SK-N-SH (cell line): ENCODE data around the gene ASCC1. TPM values are rescaled to one million over a fixed set of nuclear protein-coding genes. Genes with fewer than 3 reads are reported as not detected.

Source experiments
- CTCF ChIA-PET: fragments of 300-600, 350-600 bp; formaldehyde crosslinking; extraction: SDS; loops from one replicate; lab custom pipeline; 2021; lab: Yijun Ruan, JAX
- POLR2A ChIA-PET: fragments of 350-600 bp; sonication (Branson Sonifier 250); formaldehyde crosslinking; extraction: SDS; loops from one replicate; lab custom pipeline; 2020; ENCODE audit warnings: antibody characterized with exemption, inconsistent platforms; lab: Yijun Ruan, JAX
- DNase-seq: peaks from one replicate; pipeline ENCODE4 v3.0.0; 2012
- H2AFZ ChIP-seq: fragments of 200-600 bp; sonication (generic); 2 replicates; pipeline ENCODE4 v1.8.1; 2016; ENCODE audit warnings: antibody characterized with exemption, mild to moderate bottlenecking, low read depth
- H3F3A ChIP-seq: fragments of 200-600 bp; sonication (generic); replicated peaks from 2 replicates; pipeline ENCODE3; 2016; ENCODE audit warnings: antibody characterized with exemption, mild to moderate bottlenecking; ENCODE audit not compliant: insufficient read depth
- H3K27ac ChIP-seq, 2 experiments: fragments of 200-500 bp in 1 of 2; fragments of 200-600 bp in 1 of 2; sonication (Bioruptor generic) in 1 of 2; sonication (generic), shearing (Covaris generic) in 1 of 2; 2 replicates each; pipeline versions ENCODE4 v1.5.1 to v1.6.1; 2014 to 2016; ENCODE audit warnings: low read depth in 2 of 2, inconsistent platforms in 1 of 2, low read length in 1 of 2, mild to moderate bottlenecking in 1 of 2, mixed read lengths in 1 of 2
- H3K27me3 ChIP-seq: fragments of 200-600 bp; sonication (generic), shearing (Covaris generic); 2 replicates; pipeline ENCODE4 v1.6.1; 2016; ENCODE audit warnings: mixed run types; ENCODE audit not compliant: insufficient read depth
- H3K36me3 ChIP-seq, 2 experiments: fragments of 200-500 bp in 1 of 2; fragments of 200-600 bp in 1 of 2; sonication (Bioruptor generic) in 1 of 2; sonication (generic) in 1 of 2; replicated peaks in 1 of 2; 2 replicates each; pipeline versions ENCODE3 to v1.5.1; 2014 to 2016; ENCODE audit warnings: low read length in 1 of 2, mild to moderate bottlenecking in 1 of 2; ENCODE audit not compliant: insufficient read depth in 2 of 2, control insufficient read depth in 1 of 2
- H3K4me1 ChIP-seq, 2 experiments: fragments of 200-500 bp in 1 of 2; fragments of 200-600 bp in 1 of 2; sonication (Bioruptor generic) in 1 of 2; sonication (generic), shearing (Covaris generic) in 1 of 2; 2 replicates each; pipeline versions ENCODE4 v1.5.1 to v1.6.1; 2014 to 2016; ENCODE audit warnings: low read depth in 1 of 2, low read length in 1 of 2, mixed run types in 1 of 2; ENCODE audit not compliant: insufficient read depth in 2 of 2, control insufficient read depth in 1 of 2
- H3K4me2 ChIP-seq: fragments of 200-600 bp; sonication (generic), shearing (Covaris generic); 2 replicates; pipeline ENCODE4 v1.6.1; 2017; ENCODE audit warnings: mixed run types
- H3K4me3 ChIP-seq, 2 experiments: fragments of 200-500 bp in 1 of 2; fragments of 200-600 bp in 1 of 2; sonication (Bioruptor generic) in 1 of 2; sonication (generic), shearing (Covaris generic) in 1 of 2; 2 replicates each; pipeline versions ENCODE4 v1.5.1 to v1.8.1; 2014 to 2016; ENCODE audit warnings: low read depth in 2 of 2, inconsistent platforms in 1 of 2, low read length in 1 of 2, mild to moderate bottlenecking in 1 of 2, mixed read lengths in 1 of 2, moderate library complexity in 1 of 2
- H3K79me2 ChIP-seq: fragments of 200-600 bp; sonication (generic); 2 replicates; pipeline ENCODE4 v1.8.1; 2017; ENCODE audit warnings: mild to moderate bottlenecking; ENCODE audit not compliant: insufficient read depth
- H3K9ac ChIP-seq: fragments of 200-600 bp; sonication (generic); 2 replicates; pipeline ENCODE4 v1.6.1; 2017; ENCODE audit warnings: mixed run types
- H3K9me2 ChIP-seq: fragments of 200-600 bp; sonication (generic); 2 replicates; pipeline ENCODE4 v1.6.1; 2017; ENCODE audit warnings: mixed run types
- H3K9me3 ChIP-seq: fragments of 200-600 bp; sonication (generic); 2 replicates; pipeline ENCODE4 v1.6.1; 2017; ENCODE audit warnings: mixed run types, mild to moderate bottlenecking, moderate library complexity
- H4K20me1 ChIP-seq: fragments of 200-600 bp; sonication (generic); 2 replicates; pipeline ENCODE4 v1.6.1; 2017; ENCODE audit warnings: mild to moderate bottlenecking, mixed run types; ENCODE audit not compliant: insufficient read depth
- CHD2 ChIP-seq: fragments of 150-350 bp; IDR thresholded peaks from 2 replicates; pipeline ENCODE4 v1.6.1; 2018; ENCODE audit warnings: low read length; ENCODE audit not compliant: partially characterized antibody
- EZH2phosphoT487 ChIP-seq: fragments of 200-600 bp; sonication (generic); IDR thresholded peaks from 2 replicates; pipeline ENCODE4 v1.6.1; 2017; ENCODE audit warnings: low read depth, mixed run types, mild to moderate bottlenecking, antibody characterized with exemption, moderate library complexity, borderline replicate concordance
- FOSL2 ChIP-seq: IDR thresholded peaks from 2 replicates; pipeline ENCODE4 v1.4.0; 2012; ENCODE audit warnings: low read depth, mild to moderate bottlenecking, moderate library complexity, borderline replicate concordance
- FOXJ3 ChIP-seq: sonication (generic); formaldehyde crosslinking; IDR thresholded peaks from 2 replicates; pipeline ENCODE4 v1.5.1; 2020; ENCODE audit warnings: mild to moderate bottlenecking, missing genetic modification reagents
- FOXM1 ChIP-seq: IDR thresholded peaks from 2 replicates; pipeline ENCODE4 v1.4.0; 2012; ENCODE audit warnings: low read depth, mild to moderate bottlenecking
- GATA2 ChIP-seq: sonication (generic); formaldehyde crosslinking; IDR thresholded peaks from 2 replicates; pipeline ENCODE4 v1.5.0; 2020; ENCODE audit warnings: mild to moderate bottlenecking, missing genetic modification reagents
- MEF2A ChIP-seq: IDR thresholded peaks from 2 replicates; pipeline ENCODE4 v1.4.0; 2012; ENCODE audit warnings: low read depth, borderline replicate concordance
- NFIC ChIP-seq: IDR thresholded peaks from 2 replicates; pipeline ENCODE4 v1.4.0; 2012; ENCODE audit warnings: borderline replicate concordance
- RCOR1 ChIP-seq: fragments of 150-350 bp; IDR thresholded peaks from 2 replicates; pipeline ENCODE4 v1.6.1; 2017; ENCODE audit warnings: antibody characterized with exemption, low read length
- RFX5 ChIP-seq: IDR thresholded peaks from 2 replicates; pipeline ENCODE4 v1.6.1; 2012; ENCODE audit warnings: mild to moderate bottlenecking, improper control_type of control experiment, low read length
- YY1 ChIP-seq: IDR thresholded peaks from 2 replicates; pipeline ENCODE4 v1.4.0; 2012; ENCODE audit warnings: low read depth, mild to moderate bottlenecking
- WGBS: methylation state at CpG from one replicate; pipeline ENCODE4 v1.1.6; 2017; ENCODE audit warnings: low lambda C conversion rate; 5-methylcytosine and 5-hydroxymethylcytosine counted together
- polyA plus RNA-seq, 3 experiments: library from polyadenylated mRNA; depleted of rRNA; stranded (reverse); fragments of >200 nt; gene quantifications; 2 replicates each; pipeline ENCODE4 v1.2.3, GENCODE V29; 2012
- TF ChIP-seq, protein P1 (sequence below): fragments of 150-350 bp; IDR thresholded peaks from 2 replicates; pipeline ENCODE4 v1.6.1; 2016; ENCODE audit warnings: mild to moderate bottlenecking, low read depth, low read length
- TF ChIP-seq, protein P2 (sequence below): fragments of 150-350 bp; IDR thresholded peaks from 2 replicates; pipeline ENCODE4 v1.6.1; 2017; ENCODE audit warnings: antibody characterized with exemption, low read length, low read depth, borderline replicate concordance
- TF ChIP-seq, protein P3 (sequence below): IDR thresholded peaks from 2 replicates; pipeline ENCODE4 v1.4.0; 2012; ENCODE audit warnings: low read depth
- TF ChIP-seq, protein P4 (sequence below): IDR thresholded peaks from 2 replicates; pipeline ENCODE4; 2012
- TF ChIP-seq, protein P5 (sequence below): IDR thresholded peaks from 2 replicates; pipeline ENCODE4 v1.6.1; 2012; ENCODE audit warnings: mild to moderate bottlenecking, low read depth, low read length, moderate library complexity

ASCC1 gene
- polyA plus RNA-seq, 1 of the 3 experiments (the other 2 are of a cell fraction) = 15.0 TPM

DNA sequence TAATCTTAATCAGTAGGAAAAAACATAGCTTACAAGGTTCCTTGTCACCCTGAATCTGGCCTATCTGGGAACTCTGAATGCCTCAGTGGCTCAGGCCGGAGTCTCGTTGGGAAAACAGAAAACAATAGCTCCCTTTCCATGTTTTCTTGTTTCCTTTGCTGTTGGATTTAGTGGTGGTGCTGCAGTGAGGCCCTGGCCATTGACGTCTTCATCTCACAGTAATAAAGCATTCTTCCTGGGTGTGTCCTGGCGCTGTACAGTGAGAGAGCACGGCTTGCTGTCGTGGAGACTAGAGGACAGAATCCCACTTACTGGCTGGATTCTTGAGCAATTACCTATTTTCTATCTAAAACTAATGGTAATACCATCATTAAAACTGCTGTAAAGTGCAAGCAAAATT lies 126.5 kb downstream of the ASCC1 start:
- DNase-seq = no peak
- TF ChIP-seq, protein P1, sequence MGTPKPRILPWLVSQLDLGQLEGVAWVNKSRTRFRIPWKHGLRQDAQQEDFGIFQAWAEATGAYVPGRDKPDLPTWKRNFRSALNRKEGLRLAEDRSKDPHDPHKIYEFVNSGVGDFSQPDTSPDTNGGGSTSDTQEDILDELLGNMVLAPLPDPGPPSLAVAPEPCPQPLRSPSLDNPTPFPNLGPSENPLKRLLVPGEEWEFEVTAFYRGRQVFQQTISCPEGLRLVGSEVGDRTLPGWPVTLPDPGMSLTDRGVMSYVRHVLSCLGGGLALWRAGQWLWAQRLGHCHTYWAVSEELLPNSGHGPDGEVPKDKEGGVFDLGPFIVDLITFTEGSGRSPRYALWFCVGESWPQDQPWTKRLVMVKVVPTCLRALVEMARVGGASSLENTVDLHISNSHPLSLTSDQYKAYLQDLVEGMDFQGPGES = no peak
- TF ChIP-seq, protein P2, sequence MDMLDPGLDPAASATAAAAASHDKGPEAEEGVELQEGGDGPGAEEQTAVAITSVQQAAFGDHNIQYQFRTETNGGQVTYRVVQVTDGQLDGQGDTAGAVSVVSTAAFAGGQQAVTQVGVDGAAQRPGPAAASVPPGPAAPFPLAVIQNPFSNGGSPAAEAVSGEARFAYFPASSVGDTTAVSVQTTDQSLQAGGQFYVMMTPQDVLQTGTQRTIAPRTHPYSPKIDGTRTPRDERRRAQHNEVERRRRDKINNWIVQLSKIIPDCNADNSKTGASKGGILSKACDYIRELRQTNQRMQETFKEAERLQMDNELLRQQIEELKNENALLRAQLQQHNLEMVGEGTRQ = no peak
- TF ChIP-seq FOXM1 = no peak
- TF ChIP-seq GATA2 (CRISPR knock-in tag) = no peak
- TF ChIP-seq RFX5 = no peak
- TF ChIP-seq, protein P3, sequence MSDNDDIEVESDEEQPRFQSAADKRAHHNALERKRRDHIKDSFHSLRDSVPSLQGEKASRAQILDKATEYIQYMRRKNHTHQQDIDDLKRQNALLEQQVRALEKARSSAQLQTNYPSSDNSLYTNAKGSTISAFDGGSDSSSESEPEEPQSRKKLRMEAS = no peak
- no peak for TF ChIP-seq RCOR1
- no peak for TF ChIP-seq EZH2phosphoT487
- no peak for TF ChIP-seq CHD2
- TF ChIP-seq YY1 = no peak
- no peak for TF ChIP-seq MEF2A
- H3K4me3 ChIP-seq = no peak overlapping the region
- peaks cover 10% of the 10 kb centered on the region; the same call in 1 of the 2 replicates for H3K27me3 ChIP-seq
- 97% methylated on average over 6 of the region's 6 CpGs for WGBS
- no peaks in the 10 kb centered on the region for H3K79me2 ChIP-seq
- H3K36me3 ChIP-seq = no peaks in the 10 kb centered on the region
- H4K20me1 ChIP-seq = no peaks in the 10 kb centered on the region
- no peak overlapping the region for H2AFZ ChIP-seq
- H3K9ac ChIP-seq = no peak overlapping the region
- H3K27ac ChIP-seq = no peak overlapping the region
- H3K9me3 ChIP-seq = no peaks in the 10 kb centered on the region
- H3F3A ChIP-seq = no peaks in the 10 kb centered on the region
- peaks cover 0 to 8% of the 10 kb centered on the region in 2 experiments; a peak in 1 of 4 replicates for H3K4me1 ChIP-seq
- no peak overlapping the region for H3K4me2 ChIP-seq
- ChIA-PET CTCF (interaction anchor here (1.0 to 1.7 kb wide), 3 partner anchors 12 to 33 kb away, joined by 3 to 4 read pairs (median 4); no protein-coding TSS in a partner anchor), POLR2A (interaction anchor here (0.5 kb wide), 1 partner anchor 42 kb away, joined by 4 read pairs; no protein-coding TSS in a partner anchor)
- H3K9me2 ChIP-seq = no peaks in the 10 kb centered on the region

DNA sequence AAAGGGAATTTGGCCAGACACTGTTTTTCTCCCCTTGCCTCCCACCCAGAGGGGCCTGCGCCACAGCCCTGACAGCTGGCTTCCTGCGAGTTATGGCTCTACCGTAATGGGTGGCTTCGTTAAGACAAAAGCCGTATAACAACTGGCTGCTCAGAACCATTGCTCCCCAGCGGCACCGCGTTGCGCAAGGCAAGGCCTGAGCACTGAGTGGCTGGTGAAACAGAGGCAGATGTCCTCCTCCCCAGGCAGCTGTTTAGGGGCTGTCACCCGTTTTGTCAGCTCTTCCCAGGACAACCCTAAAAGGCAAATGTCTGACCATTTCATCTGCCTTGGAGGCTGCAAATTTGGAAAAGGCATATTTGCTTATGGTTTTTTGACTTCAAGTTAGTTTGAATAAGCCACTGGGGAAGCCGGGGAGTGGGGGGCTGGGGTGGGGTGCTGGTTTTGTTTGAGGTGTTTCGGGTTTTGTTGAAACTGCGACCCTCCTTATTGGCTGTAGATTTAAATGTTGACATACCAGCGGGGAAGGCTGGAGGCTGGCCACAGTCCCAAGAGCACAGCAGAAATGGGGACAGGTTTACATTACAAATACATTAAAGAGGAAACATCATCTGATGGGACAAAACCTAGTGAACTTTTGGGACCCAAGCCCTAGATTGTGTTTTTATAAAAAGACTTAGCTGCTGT lies 127.0 kb downstream of the ASCC1 start:
- no peak overlapping the region for H2AFZ ChIP-seq
- TF ChIP-seq, protein P4, sequence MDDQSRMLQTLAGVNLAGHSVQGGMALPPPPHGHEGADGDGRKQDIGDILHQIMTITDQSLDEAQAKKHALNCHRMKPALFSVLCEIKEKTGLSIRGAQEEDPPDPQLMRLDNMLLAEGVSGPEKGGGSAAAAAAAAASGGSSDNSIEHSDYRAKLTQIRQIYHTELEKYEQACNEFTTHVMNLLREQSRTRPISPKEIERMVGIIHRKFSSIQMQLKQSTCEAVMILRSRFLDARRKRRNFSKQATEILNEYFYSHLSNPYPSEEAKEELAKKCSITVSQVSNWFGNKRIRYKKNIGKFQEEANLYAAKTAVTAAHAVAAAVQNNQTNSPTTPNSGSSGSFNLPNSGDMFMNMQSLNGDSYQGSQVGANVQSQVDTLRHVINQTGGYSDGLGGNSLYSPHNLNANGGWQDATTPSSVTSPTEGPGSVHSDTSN = no peak
- TF ChIP-seq, protein P2 = no peak
- TF ChIP-seq YY1 (no peak), NFIC (no peak), FOSL2 (no peak), FOXJ3 (no peak)
- TF ChIP-seq, protein P3 = no peak
- TF ChIP-seq, protein P5, sequence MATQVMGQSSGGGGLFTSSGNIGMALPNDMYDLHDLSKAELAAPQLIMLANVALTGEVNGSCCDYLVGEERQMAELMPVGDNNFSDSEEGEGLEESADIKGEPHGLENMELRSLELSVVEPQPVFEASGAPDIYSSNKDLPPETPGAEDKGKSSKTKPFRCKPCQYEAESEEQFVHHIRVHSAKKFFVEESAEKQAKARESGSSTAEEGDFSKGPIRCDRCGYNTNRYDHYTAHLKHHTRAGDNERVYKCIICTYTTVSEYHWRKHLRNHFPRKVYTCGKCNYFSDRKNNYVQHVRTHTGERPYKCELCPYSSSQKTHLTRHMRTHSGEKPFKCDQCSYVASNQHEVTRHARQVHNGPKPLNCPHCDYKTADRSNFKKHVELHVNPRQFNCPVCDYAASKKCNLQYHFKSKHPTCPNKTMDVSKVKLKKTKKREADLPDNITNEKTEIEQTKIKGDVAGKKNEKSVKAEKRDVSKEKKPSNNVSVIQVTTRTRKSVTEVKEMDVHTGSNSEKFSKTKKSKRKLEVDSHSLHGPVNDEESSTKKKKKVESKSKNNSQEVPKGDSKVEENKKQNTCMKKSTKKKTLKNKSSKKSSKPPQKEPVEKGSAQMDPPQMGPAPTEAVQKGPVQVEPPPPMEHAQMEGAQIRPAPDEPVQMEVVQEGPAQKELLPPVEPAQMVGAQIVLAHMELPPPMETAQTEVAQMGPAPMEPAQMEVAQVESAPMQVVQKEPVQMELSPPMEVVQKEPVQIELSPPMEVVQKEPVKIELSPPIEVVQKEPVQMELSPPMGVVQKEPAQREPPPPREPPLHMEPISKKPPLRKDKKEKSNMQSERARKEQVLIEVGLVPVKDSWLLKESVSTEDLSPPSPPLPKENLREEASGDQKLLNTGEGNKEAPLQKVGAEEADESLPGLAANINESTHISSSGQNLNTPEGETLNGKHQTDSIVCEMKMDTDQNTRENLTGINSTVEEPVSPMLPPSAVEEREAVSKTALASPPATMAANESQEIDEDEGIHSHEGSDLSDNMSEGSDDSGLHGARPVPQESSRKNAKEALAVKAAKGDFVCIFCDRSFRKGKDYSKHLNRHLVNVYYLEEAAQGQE = no peak
- TF ChIP-seq, all 33 proteins: peak for 0
- Histone ChIP-seq H3F3A (no peaks in the 10 kb centered on the region), H3K9me3 (no peaks in the 10 kb centered on the region), H3K27ac (no peak overlapping the region), H3K4me3 (no peak overlapping the region), H3K27me3 (peaks cover 10% of the 10 kb centered on the region; the same call in 1 of the 2 replicates), H3K79me2 (no peaks in the 10 kb centered on the region), H3K36me3 (no peaks in the 10 kb centered on the region), H4K20me1 (no peaks in the 10 kb centered on the region), H3K4me2 (no peak overlapping the region), H3K4me1 (peaks cover 0 to 8% of the 10 kb centered on the region in 2 experiments; a peak in 1 of 4 replicates), H3K9ac (no peak overlapping the region), H3K9me2 (no peaks in the 10 kb centered on the region)
- DNase-seq = no peak
- ChIA-PET POLR2A (interaction anchor here (0.5 kb wide), 1 partner anchor 43 kb away, joined by 4 read pairs; no protein-coding TSS in a partner anchor), CTCF (interaction anchor here (1.0 to 1.8 kb wide), 4 partner anchors 17 to 34 kb away, joined by 3 to 5 read pairs (median 4); no protein-coding TSS in a partner anchor)
- WGBS = 93% methylated on average over 14 of the region's 14 CpGs
